CD4-positive, alpha-beta T cell treated with Interleukin-15 for 4 hours (primary cell): ENCODE results near the gene GZF1.

Experiments used
- DNase-seq: peaks from one replicate; pipeline ENCODE4 v3.0.0-alpha.2; 2020; ENCODE audit warnings: low spot score

Gene GZF1

GRCh38 chr20:23361476-23362391, at the start of gene GZF1:
TSS of gene GZF1 (plus strand) at chr20:23362182. CDS start at chr20:23364384, 2,202 bp downstream.
- peak; percentile 98 for DNase-seq

DNA sequence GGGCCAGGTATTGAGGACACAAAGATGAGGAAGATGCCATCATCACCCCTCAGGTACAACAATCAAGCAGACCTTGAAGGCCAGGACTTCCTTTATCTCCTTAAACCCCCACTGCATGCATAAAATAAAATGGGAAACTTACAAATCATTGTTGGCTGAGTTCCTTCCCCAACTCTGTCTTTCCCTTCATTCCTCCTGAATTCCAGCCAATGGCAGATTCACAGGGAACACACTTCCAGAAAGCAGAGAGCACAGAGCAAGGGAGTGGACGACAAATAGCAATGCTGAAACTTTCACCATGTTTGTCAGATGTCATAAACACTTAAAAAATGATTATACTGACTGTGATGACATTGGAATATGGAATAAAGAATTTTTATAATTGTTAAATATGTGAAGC, 48.7 kb upstream of the GZF1 start:
- no peak for DNase-seq

- no peak for DNase-seq
These were observed 47.3 kb upstream of the GZF1 start for GRCh38 chr20:23314699-23315098.

DNA sequence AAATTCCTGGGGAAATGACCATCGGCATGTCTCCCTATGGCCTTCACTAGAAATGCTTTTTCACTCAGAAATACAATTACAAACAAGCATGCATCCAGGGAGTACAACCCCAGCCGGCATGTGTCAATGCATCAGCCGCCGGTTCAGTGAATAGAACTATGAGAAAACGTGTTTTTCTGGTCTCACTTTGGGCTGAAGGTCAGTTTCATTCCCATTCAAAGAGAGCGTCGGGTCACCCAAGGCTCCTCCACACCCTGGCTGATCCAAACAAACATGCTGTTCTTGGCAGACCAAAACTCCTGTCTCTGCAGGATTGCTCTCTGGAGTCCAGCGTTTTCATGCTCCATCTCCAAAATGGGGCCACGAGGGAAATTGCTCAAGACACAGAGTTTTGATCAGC, 46.9 kb upstream of the GZF1 start:
- DNase-seq: no peak

DNA sequence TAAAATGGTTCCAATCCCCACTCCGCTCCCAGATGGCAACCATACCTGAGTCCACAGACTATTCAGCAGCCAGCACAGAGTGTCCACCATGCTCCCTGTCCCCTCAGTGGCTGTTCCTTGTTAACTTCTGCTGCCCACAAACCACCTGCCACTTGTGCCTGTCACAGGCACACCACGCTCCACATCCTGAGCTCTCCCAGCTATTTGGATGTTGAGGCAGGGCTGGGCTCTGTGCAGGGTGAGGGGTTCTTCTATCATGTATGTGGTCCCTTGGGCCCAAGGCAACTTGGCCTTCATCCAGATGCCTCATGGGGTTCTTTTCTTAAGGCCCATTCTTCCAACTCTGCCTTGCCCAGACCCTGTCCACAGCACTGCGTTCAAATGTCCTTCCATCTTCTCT, 45.4 kb upstream of the GZF1 start:
- no peak for DNase-seq

GRCh38 chr20:23317081-23317480, 44.9 kb upstream of the GZF1 start:
- DNase-seq: no peak

DNA sequence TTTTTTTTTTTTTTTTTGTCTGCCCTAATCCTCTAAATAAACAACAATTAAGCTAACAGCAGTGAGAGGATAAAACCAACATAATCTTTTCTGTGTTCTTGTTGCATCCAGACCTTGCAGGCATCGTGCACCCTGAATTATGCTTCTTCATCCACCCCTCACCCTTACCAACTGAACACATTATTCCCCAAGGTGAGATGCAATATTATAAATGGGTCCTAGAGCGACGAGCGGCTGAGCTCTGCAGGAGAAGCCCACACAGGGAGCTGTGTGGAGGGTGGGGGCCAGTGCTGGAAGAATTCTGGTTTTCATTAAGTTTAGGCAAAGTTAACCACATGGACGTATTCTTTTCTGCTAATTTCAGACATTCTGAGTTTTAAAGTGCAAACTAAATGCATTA, 43.6 kb upstream of the GZF1 start:
- no peak for DNase-seq

GRCh38 chr20:23320317-23320716, 41.7 kb upstream of the GZF1 start:
- DNase-seq: no peak

GRCh38 chr20:23325107-23325506, 36.9 kb upstream of the GZF1 start:
- no peak for DNase-seq

DNA sequence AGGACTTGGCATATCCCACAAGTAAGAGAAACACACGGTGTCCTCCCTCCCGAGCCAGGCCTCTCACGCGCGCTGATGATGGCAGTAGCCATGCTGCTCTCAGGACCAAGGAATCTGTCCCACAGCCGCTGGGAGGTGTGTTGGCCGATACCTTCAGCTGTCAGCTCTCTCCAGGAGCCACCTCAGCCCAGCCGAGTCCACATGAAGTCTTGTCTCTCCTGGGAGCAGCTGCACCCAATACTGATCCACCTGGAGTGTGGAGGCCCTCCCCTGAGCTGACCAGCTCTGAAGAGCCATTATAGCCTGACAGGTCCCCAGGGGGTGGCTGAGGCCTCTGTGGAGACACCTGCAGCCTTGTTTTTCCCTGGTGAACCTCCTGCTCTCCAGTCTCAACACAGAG, 35.2 kb upstream of the GZF1 start:
- no peak for DNase-seq

DNA sequence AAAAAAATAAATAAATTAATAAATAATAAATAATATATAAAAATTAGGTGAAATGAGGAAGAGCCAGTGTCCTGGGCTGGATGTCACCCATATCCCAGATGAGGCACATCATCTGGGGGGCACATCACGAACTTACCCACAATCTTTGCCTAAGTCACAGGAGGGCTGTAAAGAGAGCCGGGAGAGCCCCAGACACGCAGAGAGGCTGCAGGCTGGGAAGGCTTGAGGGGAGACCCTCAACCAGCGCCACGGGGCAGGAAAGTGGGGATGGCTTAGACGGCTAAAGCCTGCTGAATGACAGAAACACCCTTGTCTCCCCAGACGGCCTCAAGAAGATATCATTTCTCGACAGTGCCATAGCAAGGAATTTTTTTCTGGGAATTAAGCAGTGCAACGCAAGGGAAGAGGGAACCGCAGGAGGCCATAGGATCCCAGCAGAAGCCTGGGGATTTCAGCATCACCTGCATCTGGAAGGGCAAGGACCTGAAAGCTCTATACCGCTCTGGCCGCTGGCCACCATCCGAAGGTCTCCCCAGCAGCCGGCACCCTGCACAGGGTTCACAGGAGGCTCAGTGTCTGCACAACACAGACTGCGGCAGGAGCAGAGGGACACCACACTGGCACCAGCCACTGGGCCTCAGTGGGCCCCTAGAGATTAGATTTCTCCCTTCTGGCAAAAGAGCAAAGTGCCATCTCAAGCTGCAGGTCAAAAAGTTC, 34.2 kb upstream of the GZF1 start:
- no peak for DNase-seq

DNA sequence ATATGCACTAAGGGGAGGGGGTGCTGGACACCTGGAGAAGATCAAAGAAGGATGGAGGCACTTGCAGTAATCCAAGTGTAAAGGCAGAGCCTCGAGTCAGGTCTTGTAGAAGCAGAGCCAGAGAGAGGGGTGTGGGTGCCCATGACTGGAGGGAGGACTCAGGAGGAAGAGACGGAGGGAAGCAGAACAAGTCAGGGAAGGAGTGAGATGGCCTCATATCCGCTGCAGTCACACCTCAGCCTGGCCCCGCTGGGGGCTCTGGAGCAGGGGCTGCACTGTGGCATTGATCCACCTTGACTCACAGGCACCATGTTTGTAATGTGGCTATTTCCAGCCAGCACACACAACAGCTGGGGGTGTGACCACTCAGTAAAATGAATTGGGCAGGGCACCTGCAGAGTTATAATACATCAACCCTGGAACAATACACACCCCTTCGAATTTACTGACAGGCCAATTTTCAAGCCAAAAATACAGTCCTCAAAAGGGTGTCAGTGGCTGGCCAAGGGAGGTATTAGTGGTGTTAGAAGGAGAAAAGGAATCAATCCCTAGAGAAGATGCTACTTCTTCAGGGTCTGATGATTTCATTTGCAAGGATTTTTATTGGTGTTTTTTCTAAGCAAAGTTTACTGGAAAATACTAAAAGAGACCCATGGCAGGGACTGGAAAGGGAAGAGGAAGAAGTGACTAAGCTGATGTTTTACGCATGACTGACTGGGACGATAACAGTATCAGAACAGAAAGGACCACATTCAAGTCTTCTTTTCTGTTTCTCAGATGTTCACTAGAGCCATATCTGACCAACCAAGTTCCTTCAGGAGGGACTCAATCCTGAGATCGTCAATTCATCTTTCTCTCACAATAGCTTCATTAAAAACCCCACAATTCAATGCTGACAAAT, 30.3 kb upstream of the GZF1 start:
- no peak for DNase-seq

DNA sequence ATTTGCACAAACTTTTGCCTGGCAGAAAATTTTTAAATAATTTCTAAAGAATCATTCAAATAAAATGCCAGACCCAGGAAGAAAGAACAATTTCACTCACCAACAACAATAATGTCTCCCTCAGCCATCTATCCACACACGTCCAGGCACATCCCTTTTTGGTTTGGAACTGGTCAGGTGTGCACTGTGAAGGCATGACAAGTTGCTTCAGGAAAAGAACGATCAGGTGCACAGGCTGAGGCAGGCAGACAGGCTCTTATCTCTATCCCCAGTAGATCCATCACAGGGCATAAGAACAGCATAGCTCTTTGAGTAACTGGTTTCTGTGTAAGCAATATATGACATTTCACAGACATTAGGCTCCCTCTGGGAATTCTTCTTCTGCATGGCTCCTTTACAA, 29.5 kb upstream of the GZF1 start:
- no peak for DNase-seq

GRCh38 chr20:23334111-23334510, 27.9 kb upstream of the GZF1 start:
- no peak for DNase-seq

GRCh38 chr20:23335521-23335920, 26.5 kb upstream of the GZF1 start:
- DNase-seq: no peak

DNA sequence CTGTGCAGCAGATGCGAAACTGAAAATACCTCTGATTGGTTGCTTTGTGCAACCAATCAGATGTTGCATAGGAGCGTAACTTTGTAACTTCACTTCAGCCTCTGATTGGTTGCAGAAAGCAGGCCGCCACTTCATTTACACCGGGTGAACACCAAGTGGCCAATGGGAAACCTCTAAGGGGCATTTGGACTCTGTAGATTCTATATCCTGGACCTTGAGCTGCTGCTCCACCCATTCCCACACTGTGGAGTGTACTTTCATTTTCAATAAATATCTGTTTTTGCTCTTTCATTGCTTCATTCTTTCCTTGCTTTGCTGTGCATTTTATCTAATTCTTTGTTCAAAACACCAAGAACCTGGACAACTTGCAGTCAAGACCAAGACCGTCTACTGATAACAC, 25.5 kb upstream of the GZF1 start:
- DNase-seq: no peak

DNA sequence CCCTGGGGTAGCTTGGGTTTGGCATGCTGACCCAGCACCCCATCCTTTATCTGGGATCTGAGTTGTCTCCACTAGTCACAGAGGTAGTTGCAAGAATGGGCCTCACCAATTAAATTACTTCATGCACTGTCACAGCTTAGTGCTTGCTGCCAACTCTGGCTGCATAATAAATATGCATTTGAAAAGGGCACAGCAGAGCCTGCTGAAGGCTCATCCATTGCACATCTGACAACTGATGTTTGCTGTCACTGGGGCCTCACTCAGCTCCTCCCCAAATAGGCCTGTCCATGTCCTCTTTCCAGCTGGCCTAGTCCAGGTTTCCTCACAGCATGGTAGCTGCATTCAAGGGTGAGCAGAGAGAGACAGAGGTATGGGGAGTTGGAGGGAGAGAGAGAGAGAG, 24.7 kb upstream of the GZF1 start:
- no peak for DNase-seq

GRCh38 chr20:23339986-23340385, 22.0 kb upstream of the GZF1 start:
- no peak for DNase-seq

GRCh38 chr20:23340524-23340923, 21.5 kb upstream of the GZF1 start:
- DNase-seq: peak; percentile 12

DNA sequence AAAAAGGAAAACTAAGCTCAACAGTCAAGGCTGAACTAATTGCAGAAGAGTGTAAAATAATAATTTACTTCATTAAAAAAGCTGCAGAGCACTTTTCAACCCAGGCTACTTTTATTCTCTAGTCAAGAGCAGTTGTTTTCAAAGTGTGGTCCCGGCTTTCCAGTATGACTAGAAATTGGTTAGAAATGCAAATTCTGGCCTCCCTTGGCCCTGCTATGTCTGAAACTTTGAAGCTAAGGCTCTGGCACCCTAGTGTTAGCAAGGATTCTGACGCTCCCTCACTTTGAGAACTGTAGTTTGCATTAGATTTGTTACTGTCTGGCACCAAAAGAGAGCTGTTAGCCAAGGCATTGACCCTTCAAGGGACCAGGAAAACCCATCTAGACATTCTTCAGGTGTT, 20.9 kb upstream of the GZF1 start:
- DNase-seq: no peak

- DNase-seq: no peak
These were observed 18.4 kb upstream of the GZF1 start for GRCh38 chr20:23343590-23343989.

- no peak for DNase-seq
These were observed 17.6 kb upstream of the GZF1 start for GRCh38 chr20:23344336-23344735.
